ENCODE results near the gene MLLT3. TPM values are rescaled to one million over a fixed set of nuclear protein-coding genes. Genes with fewer than 3 reads are reported as not detected.
A peak's percentile ranks its signal among the peaks of the same experiment; 100 is the strongest.

Gene MLLT3
- total RNA-seq, 2 experiments from 2014 or later = 59.1 to 60.8 TPM

DNA sequence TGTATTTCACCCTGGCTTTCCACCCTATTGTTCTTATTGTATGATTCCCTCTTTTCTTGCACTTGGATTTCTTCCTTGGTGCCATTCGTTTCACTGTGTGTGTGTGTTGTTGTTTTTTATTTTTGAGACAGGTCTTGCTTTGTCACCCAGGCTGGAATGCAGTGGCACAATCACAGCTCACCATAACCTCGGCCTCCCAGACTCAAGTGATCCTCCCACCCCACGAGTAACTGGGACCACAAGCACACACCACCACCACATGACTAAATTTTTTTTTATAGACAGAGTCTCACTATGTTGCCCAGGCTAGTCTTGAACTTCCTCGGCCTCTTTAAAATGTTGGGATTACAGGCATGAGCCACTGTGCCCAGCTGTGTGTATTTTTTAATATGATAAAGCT, 72.0 kb downstream of the MLLT3 start:
- TF ChIP-seq, protein P1, sequence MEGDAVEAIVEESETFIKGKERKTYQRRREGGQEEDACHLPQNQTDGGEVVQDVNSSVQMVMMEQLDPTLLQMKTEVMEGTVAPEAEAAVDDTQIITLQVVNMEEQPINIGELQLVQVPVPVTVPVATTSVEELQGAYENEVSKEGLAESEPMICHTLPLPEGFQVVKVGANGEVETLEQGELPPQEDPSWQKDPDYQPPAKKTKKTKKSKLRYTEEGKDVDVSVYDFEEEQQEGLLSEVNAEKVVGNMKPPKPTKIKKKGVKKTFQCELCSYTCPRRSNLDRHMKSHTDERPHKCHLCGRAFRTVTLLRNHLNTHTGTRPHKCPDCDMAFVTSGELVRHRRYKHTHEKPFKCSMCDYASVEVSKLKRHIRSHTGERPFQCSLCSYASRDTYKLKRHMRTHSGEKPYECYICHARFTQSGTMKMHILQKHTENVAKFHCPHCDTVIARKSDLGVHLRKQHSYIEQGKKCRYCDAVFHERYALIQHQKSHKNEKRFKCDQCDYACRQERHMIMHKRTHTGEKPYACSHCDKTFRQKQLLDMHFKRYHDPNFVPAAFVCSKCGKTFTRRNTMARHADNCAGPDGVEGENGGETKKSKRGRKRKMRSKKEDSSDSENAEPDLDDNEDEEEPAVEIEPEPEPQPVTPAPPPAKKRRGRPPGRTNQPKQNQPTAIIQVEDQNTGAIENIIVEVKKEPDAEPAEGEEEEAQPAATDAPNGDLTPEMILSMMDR (IDR thresholded peaks at IDR 0.05) = no peak
- ChIA-PET POLR2A (interaction anchor here (1.1 kb wide), 1 partner anchor 72 kb away, joined by 3 read pairs; the partner anchor contains the start of gene MLLT3), CTCF (interaction anchor here (1.0 to 1.2 kb wide), 2 partner anchors 26 to 30 kb away, joined by 3 to 4 read pairs; no protein-coding TSS in a partner anchor)
- no peaks in the 10 kb centered on the region for H3K27me3 Mint-ChIP-seq
- H3K4me3 Mint-ChIP-seq = no peak overlapping the region
- no peak overlapping the region for H3K27ac Mint-ChIP-seq
- ATAC-seq (no peak), DNase-seq (no peak)
- peaks cover 6% of the 10 kb centered on the region for H3K36me3 Mint-ChIP-seq (ENCODE audit: low read depth)
- intact Hi-C loops (cut with micrococcal nuclease) = loop anchor here (10.0 kb wide), 1 partner anchor 186 kb away; no protein-coding TSS in a partner anchor
- H3K4me1 Mint-ChIP-seq (ENCODE audit: low read depth) = peaks cover 57% of the 10 kb centered on the region
- H3K9me3 Mint-ChIP-seq = no peaks in the 10 kb centered on the region

DNA sequence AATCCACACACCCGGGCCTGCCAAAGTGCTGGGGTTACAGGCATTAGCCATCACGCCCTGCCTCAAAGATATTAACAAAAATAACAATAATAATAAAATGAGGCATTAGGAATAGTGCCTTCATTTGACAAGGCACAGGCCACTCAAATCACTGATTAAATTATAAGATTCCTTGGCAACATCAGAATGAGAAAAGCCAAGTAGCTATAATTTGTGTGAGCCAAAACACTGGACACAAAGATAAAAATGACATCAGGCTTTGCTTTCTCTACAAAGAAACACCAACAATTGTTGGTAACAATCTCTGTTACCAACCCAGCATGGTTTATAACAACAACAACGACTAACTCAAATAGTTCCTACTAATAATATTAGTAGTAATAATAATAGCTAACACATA, 73.2 kb downstream of the MLLT3 start:
- intact Hi-C loops (cut with micrococcal nuclease) = no loop called here
- DNase-seq = no peak
- ChIA-PET POLR2A (no interaction called here), CTCF (no interaction called here)
- Mint-ChIP-seq H3K4me1 (ENCODE audit: low read depth) (peaks cover 52% of the 10 kb centered on the region), H3K36me3 (ENCODE audit: low read depth) (peaks cover 13% of the 10 kb centered on the region), H3K27ac (no peak overlapping the region), H3K4me3 (no peak overlapping the region), H3K27me3 (no peaks in the 10 kb centered on the region), H3K9me3 (no peaks in the 10 kb centered on the region)
- ATAC-seq = no peak
- TF ChIP-seq, protein P1 (IDR thresholded peaks at IDR 0.05) = no peak

DNA sequence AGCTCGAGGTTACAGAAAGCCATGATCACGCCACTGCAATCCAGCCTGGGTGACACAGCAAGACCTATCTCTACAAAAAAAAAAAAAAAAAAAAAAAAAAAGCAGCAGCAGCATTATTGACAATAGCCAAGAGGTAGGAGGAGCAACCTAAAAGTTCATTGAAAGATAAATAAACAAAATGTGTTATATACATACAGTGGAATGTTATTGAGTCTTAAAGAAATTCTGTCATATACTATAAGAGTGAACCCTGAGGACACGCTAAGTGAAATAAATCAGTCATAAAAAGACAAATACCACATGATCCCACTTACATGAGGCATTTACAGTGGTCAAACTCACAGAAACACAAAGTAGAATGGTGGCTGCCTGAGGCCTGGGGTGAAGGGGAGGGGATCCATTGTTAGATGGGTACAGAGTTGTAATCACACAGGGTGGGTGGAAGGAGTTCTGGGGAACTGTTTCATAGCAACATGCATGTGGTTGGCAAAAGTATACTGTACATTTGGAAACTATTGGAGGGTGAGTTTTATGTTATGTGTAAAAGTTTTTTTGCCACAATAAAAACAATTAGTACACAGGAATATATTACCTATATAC, 77.2 kb downstream of the MLLT3 start:
- TF ChIP-seq, protein P1 (IDR thresholded peaks at IDR 0.05) = no peak
- peaks cover 41% of the 10 kb centered on the region for H3K36me3 Mint-ChIP-seq (ENCODE audit: low read depth)
- no peak overlapping the region for H3K27ac Mint-ChIP-seq
- peak; percentile 45 for ATAC-seq
- CTCF ChIA-PET = interaction anchor here (1.4 kb wide), 1 partner anchor 20 kb away, joined by 3 read pairs; no protein-coding TSS in a partner anchor
- H3K9me3 Mint-ChIP-seq = peaks cover 15% of the 10 kb centered on the region
- intact Hi-C loops (cut with micrococcal nuclease) = no loop called here
- H3K4me3 Mint-ChIP-seq = no peak overlapping the region
- no peak for DNase-seq
- POLR2A ChIA-PET = no interaction called here
- H3K27me3 Mint-ChIP-seq = no peaks in the 10 kb centered on the region
- H3K4me1 Mint-ChIP-seq (ENCODE audit: low read depth) = peaks cover 31% of the 10 kb centered on the region

DNA sequence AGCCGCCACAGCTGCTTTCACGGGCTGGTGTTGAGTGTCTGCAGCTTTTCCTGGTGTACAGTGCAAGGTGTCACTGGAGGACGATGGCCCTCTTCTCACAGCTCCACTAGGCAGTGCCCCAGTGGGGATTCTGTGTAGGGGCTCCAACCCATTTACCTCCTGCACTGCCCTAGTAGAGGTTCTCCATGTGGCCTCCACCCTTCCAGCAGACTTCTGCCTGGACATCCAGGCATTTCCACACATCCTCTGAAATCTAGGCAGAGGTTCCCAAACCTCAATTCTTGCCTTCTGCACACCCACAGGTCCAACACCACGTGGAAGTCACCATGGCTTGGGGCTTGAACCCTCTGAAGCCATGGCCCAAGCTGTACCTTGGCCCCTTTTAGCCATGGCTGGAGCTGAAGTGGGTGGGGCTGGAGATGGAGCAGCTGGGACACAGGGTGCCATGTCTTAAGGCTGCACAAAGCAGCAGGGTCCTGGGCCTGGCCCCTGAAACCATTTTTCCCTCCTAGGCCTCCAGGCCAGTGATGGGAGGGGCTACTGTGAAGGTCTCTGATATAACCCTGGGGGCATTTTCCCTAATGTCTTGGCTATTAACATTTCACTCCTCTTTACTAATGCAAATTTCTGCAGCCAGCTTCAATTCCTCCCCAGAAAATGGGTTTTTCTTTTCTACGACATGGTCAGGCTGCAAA, 82.0 kb downstream of the MLLT3 start:
- DNase-seq = no peak
- H3K27me3 Mint-ChIP-seq = no peaks in the 10 kb centered on the region
- no peak overlapping the region for H3K4me3 Mint-ChIP-seq
- ChIA-PET CTCF (no interaction called here), POLR2A (no interaction called here)
- peaks cover 47% of the 10 kb centered on the region for H3K4me1 Mint-ChIP-seq (ENCODE audit: low read depth)
- TF ChIP-seq, protein P1 (IDR thresholded peaks at IDR 0.05) = no peak
- no peak overlapping the region for H3K27ac Mint-ChIP-seq
- H3K9me3 Mint-ChIP-seq = peaks cover 24% of the 10 kb centered on the region
- intact Hi-C loops (cut with micrococcal nuclease) = no loop called here
- peaks cover 47% of the 10 kb centered on the region for H3K36me3 Mint-ChIP-seq (ENCODE audit: low read depth)
- no peak for ATAC-seq

DNA sequence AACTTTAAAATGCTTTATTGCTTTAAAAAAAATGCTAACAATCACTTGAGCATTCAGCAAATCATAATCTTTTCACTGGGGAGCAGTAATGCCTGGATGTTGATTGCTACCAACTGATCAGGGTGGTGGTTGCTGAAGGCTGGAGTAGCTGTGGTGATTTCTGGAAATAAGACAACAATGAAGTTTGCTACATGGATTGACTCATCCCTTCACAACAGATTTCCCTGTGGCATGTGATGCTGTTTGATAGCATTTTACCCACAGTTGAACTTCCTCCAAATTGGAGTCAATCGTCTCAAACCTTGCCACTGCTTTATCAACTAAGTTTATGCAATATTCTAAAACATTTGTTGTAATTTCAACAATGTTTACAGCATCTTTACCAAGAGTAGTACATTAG, 83.3 kb downstream of the MLLT3 start:
- Mint-ChIP-seq H3K27ac (no peak overlapping the region), H3K4me1 (ENCODE audit: low read depth) (peaks cover 42% of the 10 kb centered on the region), H3K36me3 (ENCODE audit: low read depth) (peaks cover 39% of the 10 kb centered on the region), H3K4me3 (no peak overlapping the region), H3K27me3 (no peaks in the 10 kb centered on the region), H3K9me3 (peaks cover 24% of the 10 kb centered on the region)
- DNase-seq = no peak
- TF ChIP-seq, protein P1 (IDR thresholded peaks at IDR 0.05) = no peak
- CTCF ChIA-PET = no interaction called here
- ATAC-seq = no peak
- intact Hi-C loops (cut with micrococcal nuclease) = no loop called here
- POLR2A ChIA-PET = no interaction called here

All from activated CD8-positive, alpha-beta T cell treated with anti-CD3 and anti-CD28 coated beads for 36 hours (primary cell).